GM21737 (cell line): ENCODE results near the gene ANKRD37.
"Not testable (repeated sequence)": the region's sequence is repeated elsewhere in the genome, so short reads cannot be mapped to it uniquely, and the experiment has no call there.

ENCODE experiments used
- ATAC-seq: cut with Tn5 transposase; IDR thresholded peaks from one replicate; pipeline ENCODE4 v1.9.1; 2021; ENCODE audit warnings: mild to moderate bottlenecking, moderate library complexity; ENCODE audit not compliant: unreplicated experiment

The ANKRD37 gene, protein sequence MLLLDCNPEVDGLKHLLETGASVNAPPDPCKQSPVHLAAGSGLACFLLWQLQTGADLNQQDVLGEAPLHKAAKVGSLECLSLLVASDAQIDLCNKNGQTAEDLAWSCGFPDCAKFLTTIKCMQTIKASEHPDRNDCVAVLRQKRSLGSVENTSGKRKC

DNA sequence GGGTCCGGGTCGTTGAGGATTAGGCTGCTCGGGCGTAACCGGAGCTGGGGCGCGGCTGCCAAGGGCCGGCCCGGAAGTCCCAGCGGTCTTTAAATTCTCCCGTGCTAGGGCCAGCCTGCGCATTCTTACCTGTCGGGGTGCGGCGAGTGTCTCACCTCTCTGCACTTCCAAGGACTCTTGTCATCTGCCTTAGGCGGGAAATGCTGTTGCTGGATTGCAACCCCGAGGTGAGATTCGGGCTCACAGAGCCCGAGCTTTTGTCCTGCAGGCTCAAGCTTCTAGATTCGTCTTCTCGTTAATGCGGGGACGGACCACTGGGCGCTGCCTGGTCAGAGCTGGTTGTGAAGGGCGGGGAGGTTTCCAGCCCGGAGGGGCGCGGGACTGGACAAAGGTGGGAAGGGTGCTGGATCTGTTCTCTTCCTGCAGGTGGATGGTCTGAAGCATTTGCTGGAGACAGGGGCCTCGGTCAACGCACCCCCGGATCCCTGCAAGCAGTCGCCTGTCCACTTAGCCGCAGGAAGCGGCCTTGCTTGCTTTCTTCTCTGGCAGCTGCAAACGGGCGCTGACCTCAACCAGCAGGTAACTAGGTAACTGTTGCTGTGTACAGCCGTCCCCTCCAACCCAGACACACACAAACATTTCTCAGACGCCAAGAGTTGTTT, at the start of gene ANKRD37:
TSS of gene ANKRD37 (plus strand) at position 118 of the 662 bp plus-strand sequence. CDS start at position 201, 83 bp downstream.
- peak; percentile 0 for ATAC-seq

DNA sequence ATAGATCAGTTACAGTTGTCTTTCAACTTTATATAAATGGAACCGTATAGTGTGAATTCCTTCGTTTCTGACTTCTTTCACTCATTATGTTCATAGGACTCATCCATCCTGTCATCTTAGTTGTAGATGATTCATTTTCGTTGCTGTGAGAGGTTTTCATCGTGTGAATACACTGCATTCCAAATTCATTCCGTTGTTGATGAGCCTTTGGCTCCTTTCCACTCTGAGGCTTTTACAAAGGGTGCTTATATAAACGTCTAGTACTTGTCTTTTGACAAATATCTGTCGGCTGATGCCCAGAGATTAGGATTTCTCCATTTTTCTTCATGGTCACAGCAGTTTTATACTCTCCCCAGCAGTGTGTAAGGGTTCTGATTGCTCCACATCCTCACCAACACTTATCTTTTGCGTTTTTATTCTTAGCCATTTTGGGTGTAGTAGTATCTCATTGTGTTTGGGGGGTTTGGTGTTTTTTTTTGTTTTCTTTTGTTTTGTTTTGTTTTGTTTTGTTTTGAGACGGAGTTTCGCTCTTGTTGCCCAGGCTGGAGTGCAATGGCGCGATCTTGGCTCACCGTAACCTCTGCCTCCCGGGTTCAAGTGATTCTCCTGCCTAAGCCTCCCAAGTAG, 49.6 kb upstream of the ANKRD37 start:
- no peak for ATAC-seq

DNA sequence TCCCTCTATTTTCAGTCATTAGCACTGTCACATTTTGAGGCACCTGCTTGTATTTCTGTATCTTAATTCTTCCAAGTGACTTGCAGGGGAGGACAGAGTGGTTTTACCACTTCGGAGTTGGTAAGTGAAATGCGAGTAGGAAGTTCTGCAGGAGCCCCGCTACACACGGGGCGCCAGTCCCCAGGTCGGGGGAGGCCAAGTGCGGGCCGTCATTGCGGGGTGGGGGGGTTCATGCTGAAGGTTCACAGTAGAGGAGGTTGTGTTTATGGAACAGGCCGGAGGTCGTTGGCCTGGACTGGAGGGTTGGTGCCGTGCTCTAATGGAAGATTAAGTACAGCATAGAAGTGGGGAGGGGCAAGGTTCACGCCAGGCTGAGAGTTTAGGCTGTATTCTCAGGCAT, 45.0 kb upstream of the ANKRD37 start:
- ATAC-seq = no peak

DNA sequence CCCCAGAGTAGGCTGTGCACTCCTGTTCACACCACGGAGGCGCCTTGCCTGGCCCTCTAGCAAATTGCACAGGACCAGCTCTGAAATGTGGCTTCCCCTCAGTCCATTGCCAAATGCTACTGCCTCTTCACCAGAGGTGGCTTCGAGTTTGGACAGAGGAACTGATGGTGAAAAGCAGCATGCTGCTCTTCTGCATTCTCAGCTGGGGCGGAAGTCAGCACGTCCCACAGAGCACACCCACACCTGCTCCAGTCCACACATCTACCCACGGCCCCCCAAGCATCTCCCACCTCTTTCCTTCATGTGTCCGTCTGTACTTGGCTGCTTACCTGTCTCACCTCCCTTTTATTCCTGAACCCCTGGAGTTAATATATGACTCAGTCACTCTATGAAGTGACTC, 44.4 kb upstream of the ANKRD37 start:
- no peak for ATAC-seq

DNA sequence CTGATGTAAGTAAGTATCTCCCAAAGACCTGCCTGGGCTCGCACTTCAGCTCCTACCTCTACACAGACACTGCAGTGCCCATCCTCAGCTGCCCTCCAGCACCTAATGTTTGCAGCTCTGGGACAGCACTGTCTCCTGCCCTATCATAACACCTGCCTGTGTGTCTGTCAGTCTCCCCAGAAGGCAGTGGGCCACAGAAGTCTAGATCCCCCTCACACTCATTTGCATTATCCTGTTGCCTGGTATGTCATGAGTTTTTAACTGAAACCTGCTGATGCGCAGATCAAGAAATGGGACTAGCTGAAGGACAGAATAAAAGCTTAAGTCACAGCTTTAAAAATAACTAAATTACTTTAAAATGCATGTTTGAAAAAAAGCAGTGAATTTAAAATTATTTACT, 43.9 kb upstream of the ANKRD37 start:
- no peak for ATAC-seq

DNA sequence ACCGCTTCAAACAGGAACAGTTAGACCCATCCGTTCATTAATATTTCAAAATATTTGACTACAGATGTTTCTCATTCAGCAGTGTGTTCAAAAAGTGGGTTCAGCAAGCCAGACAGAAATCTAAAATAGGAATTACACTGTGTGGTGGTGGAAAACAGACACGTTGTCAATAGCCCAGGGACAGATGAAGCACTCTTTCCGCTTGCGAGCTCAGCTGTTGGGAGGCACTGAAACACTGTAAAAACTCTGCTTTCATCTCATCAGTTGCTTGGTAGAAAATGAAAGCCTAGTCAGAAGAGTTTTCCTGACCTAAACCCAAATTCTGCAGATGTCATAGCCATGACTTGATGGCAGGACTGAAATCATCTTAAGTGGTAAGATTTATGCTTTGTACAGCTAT, 39.4 kb upstream of the ANKRD37 start:
- no peak for ATAC-seq

DNA sequence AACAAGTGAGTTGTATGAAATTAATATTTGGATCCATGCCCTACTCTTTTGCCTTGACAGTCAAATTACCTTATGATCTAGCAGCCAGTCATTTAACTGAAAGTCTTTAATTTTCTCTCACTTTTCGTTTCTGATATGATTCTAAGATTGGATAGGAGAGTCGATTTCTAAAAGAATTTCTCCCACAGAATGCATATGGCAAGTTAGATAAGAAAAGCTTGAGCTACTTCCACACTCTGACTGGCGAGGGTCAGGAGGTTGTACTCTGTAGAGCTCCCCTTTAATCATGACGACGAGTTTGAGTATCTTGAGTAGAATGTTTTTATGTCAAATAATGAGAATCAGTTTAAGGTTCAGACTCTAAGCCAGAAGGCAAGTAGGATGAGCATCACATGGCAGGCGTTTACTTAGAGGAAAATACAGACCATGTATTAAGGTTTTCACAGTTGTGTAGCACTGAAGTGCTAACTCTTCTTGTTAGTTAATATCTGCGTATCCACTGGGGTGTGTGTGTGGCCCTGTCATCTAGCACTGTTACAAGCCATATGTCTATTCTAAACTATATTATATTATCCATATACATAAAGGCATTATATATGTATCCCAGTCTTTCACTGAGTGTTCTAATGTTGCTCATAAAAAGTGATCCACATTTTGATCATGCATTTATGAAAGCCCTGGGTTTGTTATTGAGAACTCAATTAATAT, 38.8 kb upstream of the ANKRD37 start:
- no peak for ATAC-seq

DNA sequence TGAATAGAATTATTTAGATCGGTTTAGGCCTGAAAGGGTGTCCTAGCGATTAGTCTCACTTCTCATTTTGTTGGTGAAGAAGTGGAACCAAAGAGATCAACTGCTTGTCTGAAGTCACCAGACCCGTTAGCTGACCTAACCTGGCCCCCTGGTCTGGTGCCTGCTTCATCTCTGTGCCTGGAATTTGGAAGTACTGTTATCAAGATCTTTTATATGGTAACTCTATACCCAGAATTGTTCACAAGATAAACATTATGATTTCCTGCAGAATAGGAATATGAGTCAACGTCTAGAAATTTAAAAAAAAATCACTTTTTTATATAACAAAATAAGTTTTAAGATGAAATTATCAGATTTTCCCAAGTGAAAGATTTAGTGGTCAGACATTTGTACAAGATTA, 38.1 kb upstream of the ANKRD37 start:
- ATAC-seq = no peak

DNA sequence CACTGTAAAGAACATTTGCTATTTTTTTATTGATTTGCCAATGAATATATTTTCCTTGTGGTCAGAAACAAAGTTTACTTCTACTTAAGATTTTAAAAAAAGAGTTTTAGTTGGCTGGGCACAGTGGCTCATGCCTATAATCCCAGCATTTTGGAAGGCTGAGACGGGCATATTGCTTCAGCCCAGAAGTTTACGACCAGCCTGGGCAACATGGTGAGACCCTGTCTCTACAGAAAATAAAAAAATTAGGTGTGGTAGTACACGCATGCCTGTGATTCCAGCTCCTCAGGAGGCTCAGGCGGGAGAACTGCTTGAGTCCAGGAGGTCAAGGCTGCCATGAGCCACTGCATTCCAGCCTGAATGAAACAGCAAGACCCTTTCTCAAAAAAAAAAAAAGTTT, 37.7 kb upstream of the ANKRD37 start:
- ATAC-seq = no peak

DNA sequence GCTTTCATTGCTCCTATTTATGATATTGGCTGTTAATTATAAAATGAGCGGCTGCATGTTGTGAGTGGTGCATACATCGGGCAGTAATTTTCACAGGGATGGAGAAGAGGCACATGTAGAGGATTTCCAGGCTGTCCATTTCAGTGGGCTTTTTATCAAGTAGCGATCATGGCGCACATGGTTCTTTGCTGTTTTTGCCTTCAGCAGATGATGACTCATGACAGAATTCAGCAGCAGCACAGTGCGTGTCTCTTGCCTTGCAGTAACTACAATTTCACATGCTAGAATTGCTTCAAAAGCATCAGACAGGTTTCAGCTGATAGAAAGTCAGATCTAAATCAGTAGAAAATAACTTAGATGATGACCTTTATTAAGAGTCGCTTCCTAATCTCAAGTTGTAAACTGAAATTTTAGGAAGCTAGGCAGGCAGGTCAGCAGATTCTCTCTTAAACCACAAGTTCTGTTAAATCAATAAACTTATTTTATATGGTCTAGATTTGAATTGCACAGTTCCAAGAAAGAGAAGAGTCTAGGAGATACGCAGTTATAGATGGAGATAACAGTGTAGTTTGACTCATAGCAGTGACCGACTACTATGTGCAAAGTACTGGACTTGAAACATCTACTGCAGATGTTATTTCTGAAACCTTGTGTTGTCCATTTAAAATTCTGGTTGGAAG, 36.7 kb upstream of the ANKRD37 start:
- no peak for ATAC-seq

DNA sequence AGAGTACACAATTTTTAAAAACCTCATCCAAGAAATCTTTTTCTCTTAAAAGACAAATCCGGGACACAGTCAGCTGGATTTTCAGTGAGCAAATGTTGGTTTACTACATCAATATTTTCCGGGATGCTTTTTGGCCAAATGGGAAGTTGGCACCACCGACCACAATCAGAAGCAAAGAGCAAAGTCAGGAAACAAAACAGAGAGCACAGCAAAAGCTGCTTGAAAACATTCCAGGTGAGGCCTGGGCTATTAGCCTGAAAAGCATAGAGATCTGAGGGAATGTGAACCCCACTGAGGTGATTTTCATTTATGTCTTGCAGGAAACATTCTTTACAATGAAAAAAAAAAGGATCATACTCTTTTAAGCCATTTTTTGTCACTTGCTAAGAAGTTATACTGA, 34.8 kb upstream of the ANKRD37 start:
- no peak for ATAC-seq

DNA sequence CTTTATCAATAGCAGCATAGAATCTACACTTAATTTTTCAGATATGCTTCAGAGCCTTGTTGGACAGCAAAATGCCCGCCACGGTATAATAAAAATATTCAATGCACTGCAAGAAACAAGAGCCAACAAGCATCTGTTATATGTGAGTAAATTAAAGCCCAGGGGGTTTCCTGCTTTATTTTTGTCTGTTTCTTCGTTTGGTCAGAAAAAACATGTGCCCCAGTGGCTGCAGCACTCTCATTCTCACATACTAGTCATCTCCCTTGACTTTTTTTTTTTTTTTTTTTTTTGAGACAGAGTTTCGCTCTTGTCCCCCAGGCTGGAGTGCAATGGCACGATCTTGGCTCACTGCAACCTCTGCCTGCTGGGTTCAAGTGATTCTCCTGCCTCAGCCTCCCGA, 34.1 kb upstream of the ANKRD37 start:
- ATAC-seq = not testable (repeated sequence)

DNA sequence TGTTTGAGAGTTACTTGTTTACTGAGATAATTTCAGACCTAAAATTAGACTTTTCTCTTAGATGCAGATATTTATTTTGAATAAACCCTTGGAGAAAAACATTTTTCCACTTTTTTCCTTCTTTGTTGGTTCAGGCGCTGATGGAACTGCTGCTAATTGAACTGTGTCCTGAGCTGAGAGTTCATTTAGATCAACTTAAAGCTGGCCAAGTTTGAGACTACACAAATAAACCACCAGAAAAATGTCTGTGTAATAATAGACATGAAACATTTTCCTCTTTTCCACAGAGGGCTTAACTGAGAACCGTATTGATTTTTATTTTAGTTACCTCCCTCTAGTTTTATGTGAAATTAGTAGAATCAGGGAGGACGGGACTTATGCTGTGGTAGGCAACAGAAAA, 33.4 kb upstream of the ANKRD37 start:
- no peak for ATAC-seq

DNA sequence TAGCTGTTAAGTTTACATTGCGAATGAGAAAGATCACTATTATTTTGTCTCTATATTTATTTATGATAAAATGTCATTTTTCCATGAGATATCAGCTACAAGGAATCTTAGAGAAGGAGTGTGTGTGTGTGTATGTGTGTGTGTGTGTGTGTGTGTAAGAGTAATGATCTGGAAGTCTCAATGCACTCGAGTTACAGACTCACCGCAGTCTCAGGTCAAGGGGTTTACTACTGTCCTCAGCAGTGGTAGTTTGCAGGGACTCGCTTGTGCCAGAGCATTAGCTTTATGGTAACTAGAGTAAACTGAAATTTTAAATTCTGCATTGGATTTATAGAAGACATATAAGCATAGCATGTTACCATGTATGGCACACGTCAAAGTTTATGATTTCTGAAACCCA, 31.8 kb upstream of the ANKRD37 start:
- ATAC-seq = no peak

DNA sequence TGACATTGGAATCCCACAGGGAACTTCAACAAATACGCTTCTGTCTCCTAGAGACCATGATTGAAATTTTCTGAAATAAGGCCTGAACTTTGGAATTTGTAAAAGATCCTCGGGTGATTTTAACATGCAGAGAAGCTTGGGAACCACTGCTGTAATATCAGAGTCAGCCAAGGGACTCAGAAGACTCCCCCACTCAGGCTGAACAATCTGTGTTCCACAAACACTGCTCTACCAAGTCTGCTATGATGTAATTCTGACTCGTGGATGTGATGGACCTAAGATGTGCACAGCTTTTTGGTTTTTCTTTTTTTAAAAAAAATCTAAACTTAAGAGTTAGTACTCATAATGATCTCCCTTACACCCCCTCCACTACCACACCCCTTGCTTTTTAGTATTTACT, 26.9 kb upstream of the ANKRD37 start:
- no peak for ATAC-seq

DNA sequence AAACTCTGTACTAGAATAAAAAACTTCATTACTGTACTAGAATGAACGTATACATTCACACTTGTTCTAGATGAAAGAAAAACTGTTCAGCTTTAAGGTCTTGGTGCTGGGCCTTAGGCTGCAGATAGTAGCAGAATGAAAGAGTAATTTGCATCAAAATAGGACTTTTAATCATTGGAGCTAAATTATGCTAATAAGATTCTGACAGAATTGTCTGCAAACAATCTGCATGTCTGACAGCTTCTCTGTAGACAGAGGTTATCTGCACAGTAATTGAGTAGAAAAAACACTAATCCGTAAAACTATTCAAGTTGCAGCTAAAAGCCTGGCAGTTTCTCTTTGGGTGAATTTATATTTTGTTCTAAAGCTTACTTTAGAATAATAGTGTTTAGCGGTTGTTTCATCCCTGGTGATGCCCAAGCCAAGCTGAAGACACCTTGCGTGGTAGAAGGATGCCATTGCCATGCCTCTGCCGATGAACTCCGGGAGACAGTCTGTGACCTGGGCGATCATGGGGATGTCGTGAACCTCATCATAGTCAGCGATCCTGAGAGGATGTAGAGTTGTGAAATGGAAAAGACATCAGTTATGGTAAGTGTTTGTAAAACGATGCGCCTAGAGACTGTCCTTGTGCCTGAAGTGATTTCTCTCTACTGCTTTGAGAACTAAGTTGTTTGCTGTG, 26.2 kb upstream of the ANKRD37 start:
- no peak for ATAC-seq

DNA sequence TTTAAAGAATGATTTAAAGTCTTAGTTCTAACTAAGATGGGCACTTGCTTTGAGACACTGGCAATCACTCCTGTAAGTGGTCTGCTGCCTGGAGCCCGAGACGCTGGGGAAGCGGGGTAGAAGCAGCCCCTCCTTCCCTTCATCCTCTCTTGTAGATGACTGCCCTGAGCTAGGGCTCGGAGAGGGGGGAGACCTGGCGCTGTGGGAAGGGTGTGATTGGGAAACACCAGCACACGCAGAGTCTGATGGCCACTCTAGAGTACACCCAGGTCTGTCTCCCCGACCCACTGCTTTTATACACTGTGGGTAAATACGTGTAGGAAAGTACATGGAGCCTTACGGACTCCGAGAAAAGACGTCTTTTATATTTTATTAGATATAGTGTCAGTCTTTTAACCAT, 24.9 kb upstream of the ANKRD37 start:
- no peak for ATAC-seq

DNA sequence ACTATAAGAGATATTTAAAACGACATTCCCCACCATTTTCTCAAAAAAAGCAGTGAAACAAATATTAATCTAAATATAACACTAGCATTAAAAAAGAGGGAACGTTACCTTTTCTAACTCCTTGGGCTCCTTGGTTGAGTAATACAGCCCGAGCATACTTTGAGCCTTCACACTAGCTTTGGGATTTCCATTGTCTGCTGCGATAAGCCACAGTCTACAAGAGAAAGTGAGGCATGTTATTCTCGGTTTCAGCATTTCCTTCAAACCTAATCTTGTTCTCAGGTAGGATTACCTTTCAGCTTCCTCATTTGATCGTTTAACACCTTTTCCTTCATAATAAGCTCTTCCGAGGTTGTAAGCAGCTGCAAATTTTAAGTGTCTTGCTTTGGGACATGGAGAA, 22.6 kb upstream of the ANKRD37 start:
- no peak for ATAC-seq

DNA sequence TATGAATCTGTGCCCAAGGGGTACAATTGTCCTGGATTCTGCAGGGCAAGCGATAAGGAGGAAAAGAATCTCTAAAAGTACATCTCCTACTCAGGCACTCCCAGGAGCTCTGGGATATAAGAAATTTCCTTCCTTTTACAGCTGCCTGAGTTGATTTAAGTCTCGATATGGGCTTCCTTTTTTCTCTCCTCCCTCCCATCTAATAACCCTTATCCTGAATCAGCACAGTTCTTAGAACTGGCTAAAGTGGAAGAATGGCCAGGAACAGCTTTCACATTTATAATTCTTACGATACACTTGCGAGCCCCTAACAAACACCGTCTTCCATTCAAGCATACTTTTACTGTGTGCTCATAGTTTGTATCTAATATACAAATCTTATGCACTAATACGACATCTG, 22.1 kb upstream of the ANKRD37 start:
- ATAC-seq = no peak

DNA sequence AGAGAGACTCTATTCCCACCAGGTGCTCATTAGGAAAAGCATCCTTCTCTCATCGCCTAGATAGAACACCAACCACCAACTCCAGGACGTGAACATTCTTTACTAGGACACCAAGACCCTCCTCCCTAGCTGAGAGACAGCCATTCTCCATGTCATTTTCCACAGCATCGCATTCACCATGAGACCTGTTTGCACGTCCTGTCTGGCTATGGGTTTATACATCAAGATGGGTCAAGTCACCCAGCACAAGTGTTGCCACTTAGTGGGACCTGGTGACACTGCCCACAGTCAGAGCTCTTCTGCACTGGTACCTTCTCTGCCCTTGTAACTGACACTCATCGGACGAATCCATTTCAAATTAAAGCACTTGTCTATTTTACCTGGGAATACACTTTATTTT, 18.4 kb upstream of the ANKRD37 start:
- ATAC-seq = no peak
